GM18508 (cell line): ENCODE results near the gene DUSP1.

ENCODE experiments used
- ATAC-seq: cut with Tn5 transposase; IDR thresholded peaks from one replicate; pipeline ENCODE4 v1.9.1; 2021; ENCODE audit warnings: moderate number of reproducible peaks; ENCODE audit not compliant: insufficient read depth, unreplicated experiment

The DUSP1 gene

GRCh38 chr5:172745838-172746237 is 25.2 kb downstream of the DUSP1 start:
- no peak for ATAC-seq

DNA sequence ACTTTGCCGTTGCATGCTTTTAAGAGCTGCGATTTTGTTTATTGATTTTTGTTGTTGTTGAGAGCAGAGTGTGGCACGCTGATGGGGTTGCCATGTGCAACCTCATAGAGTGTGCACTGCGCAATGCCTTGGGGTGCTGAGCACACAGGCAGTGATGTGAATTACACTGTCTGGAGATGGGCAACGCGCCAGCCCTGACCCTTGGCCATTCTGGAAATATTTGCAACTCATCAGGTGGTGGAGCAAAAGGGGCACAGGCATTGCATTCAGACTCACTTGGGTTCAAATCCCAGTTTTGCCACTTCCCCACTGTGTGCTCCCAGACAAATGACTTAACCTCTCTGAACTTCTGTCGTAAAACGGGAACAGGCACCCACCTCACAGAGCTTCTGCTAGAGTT is 25.6 kb downstream of the DUSP1 start:
- ATAC-seq = no peak

DNA sequence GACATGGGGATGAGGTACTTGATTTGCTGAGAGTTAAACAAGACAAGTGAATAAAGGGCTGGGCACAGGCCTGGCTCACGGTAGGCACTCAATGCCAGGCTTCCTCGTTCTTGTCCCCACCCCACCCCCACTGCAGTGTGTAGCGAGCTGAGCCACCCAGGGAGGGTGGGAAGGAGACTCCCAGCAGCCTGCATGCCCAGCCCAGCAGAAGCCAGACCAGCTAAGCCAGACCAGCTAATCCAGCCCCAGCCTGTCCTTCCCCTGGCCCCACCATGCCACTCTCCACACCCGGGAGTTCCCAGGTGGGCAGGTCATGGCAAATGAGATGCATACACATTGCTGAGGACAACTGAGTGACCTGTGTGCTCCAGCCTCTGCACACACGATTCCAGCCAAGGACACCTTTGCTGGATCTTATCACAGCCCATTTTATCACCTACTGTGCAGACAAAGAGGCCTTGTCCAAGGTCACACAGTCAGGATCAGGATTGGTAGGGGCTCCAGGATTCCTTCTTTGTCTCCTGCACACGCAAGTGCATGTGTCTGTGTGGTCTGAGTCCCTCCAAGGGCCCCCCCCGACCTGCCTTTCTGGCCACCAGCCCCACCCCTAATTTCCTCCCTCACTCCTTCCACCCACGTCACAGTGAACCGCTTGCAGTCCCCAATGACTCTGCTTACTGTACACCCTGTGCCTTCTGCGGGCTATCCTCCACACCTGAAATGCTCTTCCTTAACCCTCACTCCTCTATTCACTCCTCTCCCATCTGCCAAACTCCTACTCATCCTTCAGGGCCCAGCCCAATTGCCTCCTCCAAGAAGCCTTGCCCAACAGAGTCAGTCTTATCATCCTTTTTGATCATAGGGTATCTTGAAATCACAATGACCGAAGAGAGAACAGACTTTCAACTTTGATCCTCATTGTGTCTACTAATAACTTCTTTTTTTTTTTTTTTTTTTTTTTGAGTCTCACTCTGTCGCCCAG is 26.6 kb downstream of the DUSP1 start:
- ATAC-seq = no peak

- ATAC-seq = no peak
Measured at GRCh38 chr5:172743112-172743959, 27.7 kb downstream of the DUSP1 start.

DNA sequence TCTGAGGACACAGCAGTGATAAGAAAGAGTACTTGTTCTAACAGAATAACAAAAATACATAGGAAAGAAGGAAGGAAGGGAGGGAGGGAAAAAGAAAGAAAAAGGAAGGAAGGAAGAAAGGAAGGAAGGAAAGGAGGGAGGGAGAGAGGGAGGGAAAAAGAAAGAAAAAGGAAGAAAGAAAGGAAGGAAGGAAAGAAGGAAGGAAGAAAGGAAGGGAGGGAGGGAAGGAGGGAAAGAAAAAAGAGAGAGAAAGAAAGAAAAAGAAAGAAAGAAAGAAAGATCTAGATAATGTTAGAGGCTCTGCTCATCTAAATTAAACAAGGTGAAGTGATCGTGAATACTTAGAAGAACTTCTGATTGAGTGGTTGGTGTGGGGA is 29.8 kb downstream of the DUSP1 start:
- no peak for ATAC-seq

GRCh38 chr5:172740428-172741205 is 30.4 kb downstream of the DUSP1 start:
- ATAC-seq = no peak

DNA sequence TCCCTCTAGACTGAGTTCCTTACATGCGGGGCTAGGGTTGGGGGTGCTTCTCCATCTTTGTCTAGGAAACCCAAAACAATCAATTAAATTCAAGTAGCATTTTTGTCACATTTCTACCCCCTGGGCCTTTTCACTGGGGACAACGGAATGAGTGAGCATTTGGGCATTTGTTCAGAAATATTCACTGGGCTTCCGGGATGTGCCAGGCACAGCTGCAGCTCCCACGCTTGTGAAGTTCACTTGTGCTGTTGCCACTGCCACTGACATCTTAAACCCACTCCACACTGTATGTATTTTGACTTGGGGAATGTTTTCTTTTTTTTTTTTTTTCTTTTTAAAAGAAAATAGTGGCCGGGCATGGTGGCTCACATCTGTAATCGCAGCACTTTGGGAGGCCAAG is 31.6 kb downstream of the DUSP1 start:
- no peak for ATAC-seq

DNA sequence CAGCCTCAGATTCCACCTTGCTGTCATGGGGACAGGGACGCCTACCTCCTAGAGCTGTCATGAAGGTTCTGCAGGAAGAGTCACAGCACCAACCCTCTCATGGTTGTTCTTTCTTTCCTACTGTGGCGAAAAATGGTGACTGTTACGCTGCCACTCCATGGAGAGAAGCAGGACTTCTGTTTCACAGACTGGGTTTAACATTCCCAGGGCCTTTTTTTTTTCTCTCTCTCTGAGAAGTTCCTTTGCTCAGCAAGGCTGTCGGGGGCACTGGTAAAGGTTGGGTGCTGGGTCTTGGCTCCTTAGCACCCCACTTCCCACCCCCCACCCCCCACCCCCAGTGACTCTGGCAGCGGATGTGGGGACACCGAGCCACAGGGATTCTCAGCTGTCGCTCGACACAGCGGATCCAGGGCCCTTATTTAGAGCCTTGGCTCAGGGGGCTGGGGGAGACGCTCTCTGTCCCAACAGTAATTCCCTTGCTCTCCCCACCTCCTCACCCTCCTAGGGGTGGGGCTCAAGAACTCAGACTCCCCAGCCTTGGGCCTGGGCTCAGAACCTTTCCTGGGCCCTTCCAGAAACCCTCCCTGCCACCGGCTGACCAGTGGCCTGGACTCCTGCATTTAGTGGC is 34.4 kb downstream of the DUSP1 start:
- ATAC-seq = no peak

GRCh38 chr5:172735141-172735831 is 35.7 kb downstream of the DUSP1 start:
- no peak for ATAC-seq

DNA sequence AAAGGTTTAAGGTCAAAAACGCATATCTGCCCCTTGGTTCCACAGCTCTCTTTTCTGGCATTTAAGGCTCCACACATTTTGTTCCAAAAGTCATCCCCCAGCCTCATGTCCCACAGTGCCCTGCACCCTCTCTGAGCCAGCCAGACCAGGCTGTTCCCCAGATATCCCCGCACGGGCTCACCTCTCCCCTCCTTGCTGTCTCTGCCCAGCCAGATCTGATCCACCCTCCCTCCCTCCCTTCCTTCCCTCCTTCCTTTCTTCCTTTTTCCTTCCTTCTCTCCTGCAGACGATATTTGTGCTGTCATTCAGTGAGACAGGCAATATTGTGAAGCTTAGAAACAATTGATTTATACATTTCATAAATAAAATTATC is 37.0 kb downstream of the DUSP1 start:
- ATAC-seq = no peak

GRCh38 chr5:172733131-172733973 is 37.6 kb downstream of the DUSP1 start:
- no peak for ATAC-seq

- no peak for ATAC-seq
Measured at GRCh38 chr5:172732201-172732865, 38.7 kb downstream of the DUSP1 start.

DNA sequence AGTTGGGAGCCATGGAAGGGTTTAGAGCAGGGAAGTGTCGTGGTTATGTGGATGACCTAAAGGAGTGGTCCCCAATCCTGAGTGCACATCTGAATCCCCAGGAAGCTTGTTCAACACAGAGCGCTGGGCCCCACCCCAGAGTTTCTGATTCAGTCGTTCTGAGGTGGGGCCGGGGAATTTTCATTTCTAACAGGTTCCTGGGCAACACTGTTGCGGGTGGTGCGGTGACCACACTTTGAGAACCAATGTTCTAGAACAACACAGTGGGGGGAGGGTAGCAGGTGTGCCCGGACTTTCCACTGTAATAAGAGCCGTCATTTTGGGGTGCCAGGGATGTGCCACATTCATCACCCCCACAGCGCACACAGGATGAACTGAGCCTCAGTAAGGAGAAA is 39.3 kb downstream of the DUSP1 start:
- no peak for ATAC-seq

GRCh38 chr5:172730981-172731679 is 39.9 kb downstream of the DUSP1 start:
- no peak for ATAC-seq

GRCh38 chr5:172730222-172730621 is 40.8 kb downstream of the DUSP1 start:
- no peak for ATAC-seq

- ATAC-seq = no peak
Measured at GRCh38 chr5:172729588-172729987, 41.4 kb downstream of the DUSP1 start.

GRCh38 chr5:172728481-172729241 is 42.3 kb downstream of the DUSP1 start:
- no peak for ATAC-seq
